LNCaP clone FGC (cell line): Measurements from ENCODE around the gene CHST3.

Experiments used
- DNase-seq: peaks from one replicate; pipeline ENCODE4 v3.0.0-alpha.2; 2011; ENCODE audit warnings: low read depth
- H3K4me3 ChIP-seq: 2 replicates; pipeline ENCODE4 v1.5.1; 2011; ENCODE audit warnings: mild to moderate bottlenecking, low read depth, low read length, control low read depth
- CTCF ChIP-seq: IDR thresholded peaks from 2 replicates; pipeline ENCODE4 v1.5.1; 2012; ENCODE audit warnings: mild to moderate bottlenecking; ENCODE audit not compliant: control insufficient read depth, insufficient read depth; ENCODE audit errors: extremely low read depth

Gene CHST3

GRCh38 chr10:71948496-71949067 is 15.6 kb upstream of the CHST3 start:
- H3K4me3 ChIP-seq = no peak overlapping the region
- no peak for DNase-seq
- no peak for TF ChIP-seq CTCF

DNA sequence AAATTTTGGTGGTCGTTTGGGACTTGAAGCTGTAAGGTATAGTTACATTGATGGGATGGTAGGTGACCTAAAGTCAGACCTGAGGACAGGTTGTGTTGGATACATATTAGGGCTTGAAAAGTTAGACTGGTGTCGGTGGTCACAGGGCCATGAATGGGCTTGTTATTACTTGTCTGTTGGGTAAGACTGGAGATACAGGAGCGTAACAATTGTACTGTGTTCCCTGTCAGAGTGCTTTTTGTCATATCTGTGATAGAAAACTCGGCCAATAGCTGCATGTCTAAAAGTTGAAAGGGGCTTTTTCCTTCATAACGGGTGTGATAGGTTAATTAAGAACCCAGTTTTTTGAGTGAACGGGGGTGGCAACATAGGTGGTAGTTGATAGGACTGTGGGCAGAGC is 13.5 kb upstream of the CHST3 start:
- H3K4me3 ChIP-seq = no peak overlapping the region
- DNase-seq = no peak
- TF ChIP-seq CTCF = no peak

DNA sequence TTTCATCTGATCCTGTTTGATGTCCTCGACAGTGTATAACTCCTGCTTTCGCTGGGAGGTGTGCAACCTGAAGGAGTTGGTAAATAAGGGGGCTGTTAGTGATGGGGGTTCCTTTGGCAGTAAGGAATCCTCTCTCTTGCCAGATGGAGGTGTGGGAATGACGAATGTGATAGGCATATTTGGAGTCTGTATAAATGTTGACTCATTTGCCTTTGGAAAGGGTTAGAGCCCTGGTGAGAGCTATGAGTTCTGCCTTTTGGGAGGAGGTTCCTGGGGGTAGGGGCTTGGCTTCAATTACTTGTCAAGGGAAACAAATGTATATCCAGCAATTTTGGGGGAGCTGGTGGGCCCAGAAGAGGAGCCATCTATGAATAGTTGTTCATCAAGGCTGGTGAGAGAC is 11.4 kb upstream of the CHST3 start:
- no peak for DNase-seq
- no peak overlapping the region for H3K4me3 ChIP-seq
- TF ChIP-seq CTCF = no peak

- H3K4me3 ChIP-seq = no peak overlapping the region
- DNase-seq = no peak
- no peak for TF ChIP-seq CTCF
These were observed 6.5 kb upstream of the CHST3 start for GRCh38 chr10:71957546-71958275.

DNA sequence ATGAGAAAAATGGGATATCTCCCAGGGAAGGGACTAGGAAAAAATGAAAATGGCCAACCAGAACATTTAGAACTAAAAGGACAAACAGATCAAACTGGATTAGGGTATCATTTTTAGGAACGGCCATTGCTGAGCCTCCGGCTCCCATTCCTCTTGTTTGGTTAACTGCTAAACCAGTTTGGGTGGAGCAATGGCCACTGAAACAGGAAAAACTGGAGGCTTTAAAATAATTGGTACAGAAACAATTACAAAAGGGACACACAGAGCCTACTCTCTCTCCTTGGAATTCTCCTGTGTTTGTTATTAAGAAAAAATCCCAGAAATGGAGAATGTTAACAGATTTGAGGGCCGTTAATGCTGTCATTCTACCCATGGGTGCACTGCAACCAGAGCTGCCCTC is 4.7 kb upstream of the CHST3 start:
- no peak overlapping the region for H3K4me3 ChIP-seq
- no peak for TF ChIP-seq CTCF
- no peak for DNase-seq

DNA sequence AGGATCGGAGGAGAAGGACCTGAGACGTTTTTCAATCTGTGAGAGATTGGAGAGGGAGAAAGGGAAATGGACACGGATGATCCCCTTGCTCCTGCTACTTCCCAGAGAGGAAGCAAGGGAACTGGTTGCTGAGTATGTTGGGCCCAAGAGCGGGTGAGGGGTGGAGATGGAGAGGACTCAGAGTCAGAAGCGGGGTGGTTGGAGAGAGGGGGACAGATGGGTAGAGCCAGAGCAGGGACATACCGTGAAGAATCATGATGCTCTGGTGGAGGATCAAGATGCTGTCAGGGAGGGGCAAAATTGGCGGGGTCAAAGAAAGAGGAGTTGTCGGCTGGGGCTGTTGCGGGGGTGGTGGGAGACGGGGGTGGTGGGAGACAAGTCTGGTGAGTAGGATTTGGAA is 2.4 kb upstream of the CHST3 start:
- H3K4me3 ChIP-seq = no peak overlapping the region
- TF ChIP-seq CTCF = no peak
- no peak for DNase-seq

GRCh38 chr10:71962901-71963300 is 1.3 kb upstream of the CHST3 start:
- H3K4me3 ChIP-seq = no peak overlapping the region
- TF ChIP-seq CTCF = no peak
- DNase-seq = no peak
